KG1 (cell line): ENCODE results near the gene GALNT7.

ENCODE experiments used
- DNase-seq: peaks from one replicate; lab custom pipeline; 2025; lab: John Stamatoyannopoulos, UW

GALNT7 gene

GRCh38 chr4:173264684-173265185 lies 96.1 kb downstream of the GALNT7 start:
- DNase-seq: no peak

GRCh38 chr4:173265751-173266150 lies 97.1 kb downstream of the GALNT7 start:
- DNase-seq: no peak

GRCh38 chr4:173267711-173268110 lies 99.1 kb downstream of the GALNT7 start:
- DNase-seq: no peak

- no peak for DNase-seq
Observed at GRCh38 chr4:173269280-173269679, 100.7 kb downstream of the GALNT7 start.

GRCh38 chr4:173270312-173271027 lies 101.9 kb downstream of the GALNT7 start:
- no peak for DNase-seq

- no peak for DNase-seq
Observed at GRCh38 chr4:173272314-173272713, 103.7 kb downstream of the GALNT7 start.

- DNase-seq: no peak
Observed at GRCh38 chr4:173272996-173273395, 104.4 kb downstream of the GALNT7 start.

- DNase-seq: no peak
Observed at GRCh38 chr4:173273941-173274340, 105.3 kb downstream of the GALNT7 start.

GRCh38 chr4:173274744-173275143 lies 106.1 kb downstream of the GALNT7 start:
- no peak for DNase-seq

GRCh38 chr4:173275150-173275549 lies 106.5 kb downstream of the GALNT7 start:
- DNase-seq: no peak

- DNase-seq: no peak
Observed at GRCh38 chr4:173277340-173277739, 108.7 kb downstream of the GALNT7 start.

GRCh38 chr4:173280998-173281397 lies 112.4 kb downstream of the GALNT7 start:
- DNase-seq: no peak

- DNase-seq: no peak
Observed at GRCh38 chr4:173281406-173282255, 113.0 kb downstream of the GALNT7 start.

GRCh38 chr4:173282256-173282562 lies 113.6 kb downstream of the GALNT7 start:
- no peak for DNase-seq

- DNase-seq: no peak
Observed at GRCh38 chr4:173282626-173283025, 114.0 kb downstream of the GALNT7 start.

- DNase-seq: no peak
Observed at GRCh38 chr4:173284463-173284862, 115.9 kb downstream of the GALNT7 start.

- no peak for DNase-seq
Observed at GRCh38 chr4:173287486-173287885, 118.9 kb downstream of the GALNT7 start.

- no peak for DNase-seq
Observed at GRCh38 chr4:173288296-173288695, 119.7 kb downstream of the GALNT7 start.

GRCh38 chr4:173288698-173289352 lies 120.2 kb downstream of the GALNT7 start:
- no peak for DNase-seq

GRCh38 chr4:173289353-173289727 lies 120.7 kb downstream of the GALNT7 start:
- no peak for DNase-seq

- DNase-seq: no peak
Observed at GRCh38 chr4:173291899-173292298, 123.3 kb downstream of the GALNT7 start.

GRCh38 chr4:173293663-173294062 lies 125.1 kb downstream of the GALNT7 start:
- DNase-seq: no peak

- DNase-seq: no peak
Observed at GRCh38 chr4:173294444-173294843, 125.8 kb downstream of the GALNT7 start.
